Mammary epithelial cell (primary cell): ENCODE data around the gene TRANK1.

Experiments used
- EZH2 ChIP-seq: IDR thresholded peaks from 2 replicates; pipeline ENCODE4 v1.6.1; 2012; ENCODE audit warnings: low read length, inconsistent platforms, borderline replicate concordance
- TF ChIP-seq, protein P1 (sequence below), 2 donors: IDR thresholded peaks in 1 of 2; conservative IDR thresholded peaks in 1 of 2; 2 replicates each; pipeline ENCODE4 v1.5.1; 2011 to 2012; ENCODE audit warnings: inconsistent platforms in 2 of 2, low read length in 2 of 2, mild to moderate bottlenecking in 2 of 2, control low read depth in 1 of 2, low read depth in 1 of 2; ENCODE audit not compliant: insufficient read depth in 1 of 2; ENCODE audit errors: extremely low read depth in 1 of 2

DNA sequence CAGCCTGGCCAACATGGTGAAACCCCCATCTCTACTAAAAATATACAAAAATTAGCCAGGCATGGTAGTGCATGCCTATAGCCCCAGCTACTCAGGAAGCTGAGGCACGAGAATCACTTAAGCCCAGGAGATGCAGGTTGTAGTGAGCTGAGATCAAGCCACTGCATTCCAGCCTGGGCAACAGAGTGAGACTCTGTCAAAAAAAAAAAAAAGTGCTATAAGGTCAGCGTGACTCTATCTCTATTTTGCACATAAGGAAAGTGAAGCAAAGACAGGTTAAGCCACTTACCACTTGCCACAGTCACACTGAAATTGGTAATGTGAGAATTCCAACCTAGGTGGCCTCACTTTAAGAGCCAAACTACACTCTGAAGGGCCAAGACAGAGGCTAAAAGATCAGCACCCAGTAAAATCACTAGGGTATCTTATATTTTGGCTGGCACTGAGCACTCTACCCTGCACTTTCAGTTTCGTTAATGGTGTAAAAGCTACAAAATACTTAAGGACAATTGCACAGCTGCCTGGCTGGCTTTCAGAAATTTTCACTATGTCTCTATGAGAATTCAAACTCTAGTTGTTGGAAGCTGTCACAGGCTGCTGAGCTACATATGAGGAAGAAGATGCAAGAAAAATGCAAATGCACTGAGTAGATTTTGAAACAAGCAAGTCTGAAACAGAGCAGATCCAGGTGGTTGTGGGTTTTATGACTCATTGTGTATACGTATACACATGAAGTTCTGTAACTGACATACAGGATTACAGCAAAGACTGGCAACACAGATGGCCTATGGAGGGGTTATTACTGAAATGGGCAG lies 32.7 kb downstream of the TRANK1 start:
- TF ChIP-seq, protein P1, sequence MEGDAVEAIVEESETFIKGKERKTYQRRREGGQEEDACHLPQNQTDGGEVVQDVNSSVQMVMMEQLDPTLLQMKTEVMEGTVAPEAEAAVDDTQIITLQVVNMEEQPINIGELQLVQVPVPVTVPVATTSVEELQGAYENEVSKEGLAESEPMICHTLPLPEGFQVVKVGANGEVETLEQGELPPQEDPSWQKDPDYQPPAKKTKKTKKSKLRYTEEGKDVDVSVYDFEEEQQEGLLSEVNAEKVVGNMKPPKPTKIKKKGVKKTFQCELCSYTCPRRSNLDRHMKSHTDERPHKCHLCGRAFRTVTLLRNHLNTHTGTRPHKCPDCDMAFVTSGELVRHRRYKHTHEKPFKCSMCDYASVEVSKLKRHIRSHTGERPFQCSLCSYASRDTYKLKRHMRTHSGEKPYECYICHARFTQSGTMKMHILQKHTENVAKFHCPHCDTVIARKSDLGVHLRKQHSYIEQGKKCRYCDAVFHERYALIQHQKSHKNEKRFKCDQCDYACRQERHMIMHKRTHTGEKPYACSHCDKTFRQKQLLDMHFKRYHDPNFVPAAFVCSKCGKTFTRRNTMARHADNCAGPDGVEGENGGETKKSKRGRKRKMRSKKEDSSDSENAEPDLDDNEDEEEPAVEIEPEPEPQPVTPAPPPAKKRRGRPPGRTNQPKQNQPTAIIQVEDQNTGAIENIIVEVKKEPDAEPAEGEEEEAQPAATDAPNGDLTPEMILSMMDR (conservative IDR thresholded peaks at IDR 0.05 in 1 of 2, IDR thresholded peaks at IDR 0.05 in 1 of 2; ENCODE audit: extremely low read depth in 1 of 2, insufficient read depth in 1 of 2, low read depth in 1 of 2, low read length in 2 of 2), result no peak
- no peak for TF ChIP-seq EZH2
